ENCODE measurements around the gene ANKRD55. TPM values are rescaled to one million over a fixed set of nuclear protein-coding genes. Genes with fewer than 3 reads are reported as not detected.

The ANKRD55 gene
- total RNA-seq, 1 experiment from 2014 or later = not detected

DNA sequence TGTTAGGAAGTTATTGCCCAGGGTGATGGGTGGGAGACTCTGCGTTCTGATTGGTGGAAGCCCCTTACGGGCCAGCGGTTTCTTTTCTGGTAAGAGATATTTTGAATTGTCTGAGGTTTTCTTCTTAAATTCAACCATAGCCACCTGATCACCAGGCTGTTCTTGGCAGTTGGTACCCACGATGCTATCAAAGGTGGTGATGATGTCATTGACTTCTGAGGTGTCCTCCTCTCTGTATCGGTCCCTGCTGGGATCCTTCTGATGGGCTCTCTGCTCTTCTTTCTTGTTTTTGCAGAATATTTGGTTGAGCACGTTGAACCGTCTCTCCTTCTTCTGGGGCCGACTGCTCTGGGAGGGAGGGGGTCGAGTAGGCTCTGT lies 121.7 kb downstream of the ANKRD55 start:
- intact Hi-C loops (cut with micrococcal nuclease) = no loop called here
- BruUV-seq (replicated peaks) = no TSS peak
- ChIA-PET CTCF (interaction anchor here (0.8 kb wide), 1 partner anchor 18 kb away, joined by 3 read pairs; no protein-coding TSS in a partner anchor), POLR2A (no interaction called here)
- no peak for DNase-seq (ENCODE audit: unreplicated experiment)
- Mint-ChIP-seq H3K27ac (ENCODE audit: low read depth, unreplicated experiment) (no peak overlapping the region), H3K36me3 (ENCODE audit: insufficient read depth, unreplicated experiment) (no peaks in the 10 kb centered on the region), H3K4me3 (ENCODE audit: unreplicated experiment) (no peak overlapping the region), H3K27me3 (ENCODE audit: insufficient read depth, unreplicated experiment) (no peaks in the 10 kb centered on the region), H3K4me1 (ENCODE audit: insufficient read depth, unreplicated experiment) (peaks cover 17% of the 10 kb centered on the region), H3K9me3 (ENCODE audit: unreplicated experiment) (no peaks in the 10 kb centered on the region)
- TF ChIP-seq, protein P1, sequence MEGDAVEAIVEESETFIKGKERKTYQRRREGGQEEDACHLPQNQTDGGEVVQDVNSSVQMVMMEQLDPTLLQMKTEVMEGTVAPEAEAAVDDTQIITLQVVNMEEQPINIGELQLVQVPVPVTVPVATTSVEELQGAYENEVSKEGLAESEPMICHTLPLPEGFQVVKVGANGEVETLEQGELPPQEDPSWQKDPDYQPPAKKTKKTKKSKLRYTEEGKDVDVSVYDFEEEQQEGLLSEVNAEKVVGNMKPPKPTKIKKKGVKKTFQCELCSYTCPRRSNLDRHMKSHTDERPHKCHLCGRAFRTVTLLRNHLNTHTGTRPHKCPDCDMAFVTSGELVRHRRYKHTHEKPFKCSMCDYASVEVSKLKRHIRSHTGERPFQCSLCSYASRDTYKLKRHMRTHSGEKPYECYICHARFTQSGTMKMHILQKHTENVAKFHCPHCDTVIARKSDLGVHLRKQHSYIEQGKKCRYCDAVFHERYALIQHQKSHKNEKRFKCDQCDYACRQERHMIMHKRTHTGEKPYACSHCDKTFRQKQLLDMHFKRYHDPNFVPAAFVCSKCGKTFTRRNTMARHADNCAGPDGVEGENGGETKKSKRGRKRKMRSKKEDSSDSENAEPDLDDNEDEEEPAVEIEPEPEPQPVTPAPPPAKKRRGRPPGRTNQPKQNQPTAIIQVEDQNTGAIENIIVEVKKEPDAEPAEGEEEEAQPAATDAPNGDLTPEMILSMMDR (IDR thresholded peaks at IDR 0.05; ENCODE audit: unreplicated experiment) = no peak

- Mint-ChIP-seq H3K4me3 (ENCODE audit: unreplicated experiment) (no peak overlapping the region), H3K36me3 (ENCODE audit: insufficient read depth, unreplicated experiment) (no peaks in the 10 kb centered on the region), H3K9me3 (ENCODE audit: unreplicated experiment) (no peaks in the 10 kb centered on the region), H3K27ac (ENCODE audit: low read depth, unreplicated experiment) (no peak overlapping the region), H3K27me3 (ENCODE audit: insufficient read depth, unreplicated experiment) (no peaks in the 10 kb centered on the region), H3K4me1 (ENCODE audit: insufficient read depth, unreplicated experiment) (peaks cover 17% of the 10 kb centered on the region)
- POLR2A ChIA-PET = no interaction called here
- no TSS peak for BruUV-seq (replicated peaks)
- CTCF ChIA-PET = no interaction called here
- no peak for DNase-seq (ENCODE audit: unreplicated experiment)
- intact Hi-C loops (cut with micrococcal nuclease) = no loop called here
- TF ChIP-seq, protein P1 (IDR thresholded peaks at IDR 0.05; ENCODE audit: unreplicated experiment) = no peak
Measured at GRCh38 chr5:56110646-56111403, 122.3 kb downstream of the ANKRD55 start.

DNA sequence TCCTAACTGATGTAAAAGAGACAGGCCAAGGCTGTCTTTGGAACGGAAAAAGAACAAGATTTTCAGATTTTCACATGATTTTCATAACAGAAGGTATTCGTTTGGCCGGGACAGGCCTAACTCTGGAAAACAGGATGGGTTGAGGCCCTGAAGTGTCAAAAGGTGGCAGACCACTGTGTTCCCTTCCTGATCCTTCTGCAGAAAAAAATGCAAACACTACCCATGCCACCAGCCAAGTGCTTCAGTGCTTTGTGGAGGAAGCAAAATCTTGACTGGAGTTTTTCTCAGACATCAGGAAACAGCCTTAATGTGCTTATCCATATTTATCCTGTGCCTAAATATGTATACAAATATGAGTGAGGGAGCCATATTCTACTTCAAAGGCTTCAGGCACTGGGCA lies 124.9 kb downstream of the ANKRD55 start:
- TF ChIP-seq, protein P1 (IDR thresholded peaks at IDR 0.05; ENCODE audit: unreplicated experiment) = no peak
- BruUV-seq (replicated peaks) = no TSS peak
- H3K4me1 Mint-ChIP-seq (ENCODE audit: insufficient read depth, unreplicated experiment) = peaks cover 14% of the 10 kb centered on the region
- ChIA-PET CTCF (no interaction called here), POLR2A (no interaction called here)
- intact Hi-C loops (cut with micrococcal nuclease) = no loop called here
- no peak overlapping the region for H3K4me3 Mint-ChIP-seq (ENCODE audit: unreplicated experiment)
- DNase-seq (ENCODE audit: unreplicated experiment) = no peak
- no peaks in the 10 kb centered on the region for H3K9me3 Mint-ChIP-seq (ENCODE audit: unreplicated experiment)
- no peaks in the 10 kb centered on the region for H3K36me3 Mint-ChIP-seq (ENCODE audit: insufficient read depth, unreplicated experiment)
- H3K27ac Mint-ChIP-seq (ENCODE audit: low read depth, unreplicated experiment) = no peak overlapping the region
- H3K27me3 Mint-ChIP-seq (ENCODE audit: insufficient read depth, unreplicated experiment) = peaks cover 18% of the 10 kb centered on the region

GRCh38 chr5:56106837-56107236 lies 126.3 kb downstream of the ANKRD55 start:
- TF ChIP-seq, protein P1 (IDR thresholded peaks at IDR 0.05; ENCODE audit: unreplicated experiment) = no peak
- H3K36me3 Mint-ChIP-seq (ENCODE audit: insufficient read depth, unreplicated experiment) = no peaks in the 10 kb centered on the region
- ChIA-PET CTCF (interaction anchor here (0.7 to 0.8 kb wide), 3 partner anchors 8 to 170 kb away, joined by 3 to 7 read pairs (median 3); no protein-coding TSS in a partner anchor), POLR2A (interaction anchor here (1.0 kb wide), 1 partner anchor 18 kb away, joined by 3 read pairs; no protein-coding TSS in a partner anchor)
- BruUV-seq (replicated peaks) = no TSS peak
- peaks cover 6% of the 10 kb centered on the region for H3K4me1 Mint-ChIP-seq (ENCODE audit: insufficient read depth, unreplicated experiment)
- H3K9me3 Mint-ChIP-seq (ENCODE audit: unreplicated experiment) = no peaks in the 10 kb centered on the region
- intact Hi-C loops (cut with micrococcal nuclease) = no loop called here
- H3K27ac Mint-ChIP-seq (ENCODE audit: low read depth, unreplicated experiment) = no peak overlapping the region
- no peak overlapping the region for H3K4me3 Mint-ChIP-seq (ENCODE audit: unreplicated experiment)
- no peak for DNase-seq (ENCODE audit: unreplicated experiment)
- H3K27me3 Mint-ChIP-seq (ENCODE audit: insufficient read depth, unreplicated experiment) = peaks cover 18% of the 10 kb centered on the region
